ENCODE data around the gene ZNF598. TPM values are rescaled to one million over a fixed set of nuclear protein-coding genes. Genes with fewer than 3 reads are reported as not detected.

ZNF598 gene
- total and polyA plus RNA-seq, 10 of the 15 experiments (the other 5 are each of a cell fraction or from before 2014, with no cell fraction given), result 0.08 to 74.0 (median 14.4) TPM

DNA sequence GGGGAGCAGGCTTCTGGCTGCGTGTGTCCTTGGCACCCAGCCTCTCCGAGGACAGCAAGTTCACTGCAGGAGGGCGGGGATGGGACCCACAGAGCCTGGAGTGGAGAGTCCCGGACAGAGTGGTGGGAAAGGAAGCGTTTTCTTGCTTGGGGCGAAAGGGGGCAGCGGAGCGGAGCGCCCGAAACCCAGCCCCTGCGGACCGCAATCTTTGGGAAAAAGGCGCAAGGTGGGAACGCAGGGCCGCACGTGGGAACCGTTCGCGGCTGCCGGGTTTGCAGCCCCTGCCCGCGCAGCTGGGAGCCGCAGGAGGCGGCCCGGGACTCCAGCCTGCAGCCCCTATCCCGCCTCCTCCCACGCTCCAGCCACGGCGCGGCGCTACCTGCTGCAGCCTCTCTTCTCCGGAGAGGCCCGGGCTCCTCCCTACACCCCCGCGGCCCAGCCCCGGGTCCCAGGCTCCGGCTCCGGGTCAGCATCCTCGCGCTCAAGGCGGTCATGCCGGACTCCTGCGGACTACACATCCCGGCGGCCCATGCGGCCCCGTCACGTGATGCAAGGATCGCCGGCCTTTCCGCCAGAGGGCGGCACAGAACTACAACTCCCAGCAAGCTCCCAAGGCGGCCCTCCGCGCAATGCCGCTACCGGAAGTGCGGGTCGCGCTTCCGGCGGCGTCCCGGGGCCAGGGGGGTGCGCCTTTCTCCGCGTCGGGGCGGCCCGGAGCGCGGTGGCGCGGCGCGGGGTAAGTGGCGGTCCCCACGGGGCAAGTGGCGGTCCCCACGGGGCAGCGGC, 37.9 kb upstream of the ZNF598 start, which contains the start of the genes NTHL1 and TSC2 (continued):
- TF ChIP-seq, protein P1, sequence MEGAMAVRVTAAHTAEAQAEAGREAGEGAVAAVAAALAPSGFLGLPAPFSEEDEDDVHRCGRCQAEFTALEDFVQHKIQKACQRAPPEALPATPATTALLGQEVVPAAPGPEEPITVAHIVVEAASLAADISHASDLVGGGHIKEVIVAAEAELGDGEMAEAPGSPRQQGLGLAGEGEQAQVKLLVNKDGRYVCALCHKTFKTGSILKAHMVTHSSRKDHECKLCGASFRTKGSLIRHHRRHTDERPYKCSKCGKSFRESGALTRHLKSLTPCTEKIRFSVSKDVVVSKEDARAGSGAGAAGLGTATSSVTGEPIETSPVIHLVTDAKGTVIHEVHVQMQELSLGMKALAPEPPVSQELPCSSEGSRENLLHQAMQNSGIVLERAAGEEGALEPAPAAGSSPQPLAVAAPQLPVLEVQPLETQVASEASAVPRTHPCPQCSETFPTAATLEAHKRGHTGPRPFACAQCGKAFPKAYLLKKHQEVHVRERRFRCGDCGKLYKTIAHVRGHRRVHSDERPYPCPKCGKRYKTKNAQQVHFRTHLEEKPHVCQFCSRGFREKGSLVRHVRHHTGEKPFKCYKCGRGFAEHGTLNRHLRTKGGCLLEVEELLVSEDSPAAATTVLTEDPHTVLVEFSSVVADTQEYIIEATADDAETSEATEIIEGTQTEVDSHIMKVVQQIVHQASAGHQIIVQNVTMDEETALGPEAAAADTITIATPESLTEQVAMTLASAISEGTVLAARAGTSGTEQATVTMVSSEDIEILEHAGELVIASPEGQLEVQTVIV (IDR thresholded peaks at IDR 0.05; ENCODE audit: borderline replicate concordance, partially characterized antibody), result peak; percentile 35
- TF ChIP-seq, protein P2, sequence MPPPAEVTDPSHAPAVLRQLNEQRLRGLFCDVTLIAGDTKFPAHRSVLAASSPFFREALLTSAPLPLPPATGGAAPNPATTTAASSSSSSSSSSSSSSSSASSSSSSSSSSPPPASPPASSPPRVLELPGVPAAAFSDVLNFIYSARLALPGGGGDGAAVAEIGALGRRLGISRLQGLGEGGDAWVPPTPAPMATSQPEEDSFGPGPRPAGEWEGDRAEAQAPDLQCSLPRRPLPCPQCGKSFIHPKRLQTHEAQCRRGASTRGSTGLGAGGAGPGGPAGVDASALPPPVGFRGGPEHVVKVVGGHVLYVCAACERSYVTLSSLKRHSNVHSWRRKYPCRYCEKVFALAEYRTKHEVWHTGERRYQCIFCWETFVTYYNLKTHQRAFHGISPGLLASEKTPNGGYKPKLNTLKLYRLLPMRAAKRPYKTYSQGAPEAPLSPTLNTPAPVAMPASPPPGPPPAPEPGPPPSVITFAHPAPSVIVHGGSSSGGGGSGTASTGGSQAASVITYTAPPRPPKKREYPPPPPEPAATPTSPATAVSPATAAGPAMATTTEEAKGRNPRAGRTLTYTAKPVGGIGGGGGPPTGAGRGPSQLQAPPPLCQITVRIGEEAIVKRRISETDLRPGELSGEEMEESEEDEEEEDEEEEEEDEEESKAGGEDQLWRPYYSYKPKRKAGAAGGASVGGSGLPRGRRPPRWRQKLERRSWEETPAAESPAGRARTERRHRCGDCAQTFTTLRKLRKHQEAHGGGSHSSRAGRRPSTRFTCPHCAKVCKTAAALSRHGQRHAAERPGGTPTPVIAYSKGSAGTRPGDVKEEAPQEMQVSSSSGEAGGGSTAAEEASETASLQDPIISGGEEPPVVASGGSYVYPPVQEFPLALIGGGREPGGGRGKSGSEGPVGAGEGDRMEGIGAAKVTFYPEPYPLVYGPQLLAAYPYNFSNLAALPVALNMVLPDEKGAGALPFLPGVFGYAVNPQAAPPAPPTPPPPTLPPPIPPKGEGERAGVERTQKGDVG (CRISPR knock-in tag; IDR thresholded peaks at IDR 0.05), result 0 out of 2 replicates have a peak, but pooled peaks have one; percentile 44
- TF ChIP-seq, protein P3, sequence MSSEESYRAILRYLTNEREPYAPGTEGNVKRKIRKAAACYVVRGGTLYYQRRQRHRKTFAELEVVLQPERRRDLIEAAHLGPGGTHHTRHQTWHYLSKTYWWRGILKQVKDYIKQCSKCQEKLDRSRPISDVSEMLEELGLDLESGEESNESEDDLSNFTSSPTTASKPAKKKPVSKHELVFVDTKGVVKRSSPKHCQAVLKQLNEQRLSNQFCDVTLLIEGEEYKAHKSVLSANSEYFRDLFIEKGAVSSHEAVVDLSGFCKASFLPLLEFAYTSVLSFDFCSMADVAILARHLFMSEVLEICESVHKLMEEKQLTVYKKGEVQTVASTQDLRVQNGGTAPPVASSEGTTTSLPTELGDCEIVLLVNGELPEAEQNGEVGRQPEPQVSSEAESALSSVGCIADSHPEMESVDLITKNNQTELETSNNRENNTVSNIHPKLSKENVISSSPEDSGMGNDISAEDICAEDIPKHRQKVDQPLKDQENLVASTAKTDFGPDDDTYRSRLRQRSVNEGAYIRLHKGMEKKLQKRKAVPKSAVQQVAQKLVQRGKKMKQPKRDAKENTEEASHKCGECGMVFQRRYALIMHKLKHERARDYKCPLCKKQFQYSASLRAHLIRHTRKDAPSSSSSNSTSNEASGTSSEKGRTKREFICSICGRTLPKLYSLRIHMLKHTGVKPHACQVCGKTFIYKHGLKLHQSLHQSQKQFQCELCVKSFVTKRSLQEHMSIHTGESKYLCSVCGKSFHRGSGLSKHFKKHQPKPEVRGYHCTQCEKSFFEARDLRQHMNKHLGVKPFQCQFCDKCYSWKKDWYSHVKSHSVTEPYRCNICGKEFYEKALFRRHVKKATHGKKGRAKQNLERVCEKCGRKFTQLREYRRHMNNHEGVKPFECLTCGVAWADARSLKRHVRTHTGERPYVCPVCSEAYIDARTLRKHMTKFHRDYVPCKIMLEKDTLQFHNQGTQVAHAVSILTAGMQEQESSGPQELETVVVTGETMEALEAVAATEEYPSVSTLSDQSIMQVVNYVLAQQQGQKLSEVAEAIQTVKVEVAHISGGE (CRISPR knock-in tag; IDR thresholded peaks at IDR 0.05), result peak; percentile 62
- TF ChIP-seq SMAD5 (IDR thresholded peaks at IDR 0.05; ENCODE audit: low read depth) (no peak), TARDBP (IDR thresholded peaks at IDR 0.05; ENCODE audit: borderline replicate concordance) (peak; percentile 87), RBBP5 (conservative IDR thresholded peaks at IDR 0.05) (no peak), IRF4 (IDR thresholded peaks at IDR 0.05; ENCODE audit: low read depth, low read length) (0 out of 2 replicates have a peak, but pooled peaks have one; percentile 8), RELA (IDR thresholded peaks at IDR 0.05; ENCODE audit: borderline replicate concordance, partially characterized antibody) (peak; percentile 45), LARP7 (IDR thresholded peaks at IDR 0.05) (peak; percentile 98), KLF5 (IDR thresholded peaks at IDR 0.05; ENCODE audit: partially characterized antibody) (peak; percentile 57), ZNF207 (IDR thresholded peaks at IDR 0.05; ENCODE audit: borderline replicate concordance) (peak; percentile 65; the same call in 1 of the 2 replicates), POLR2AphosphoS2 (IDR thresholded peaks at IDR 0.05; ENCODE audit: low read depth, low read length) (0 out of 2 replicates have a peak, but pooled peaks have one; percentile 60), SUZ12 (IDR thresholded peaks at IDR 0.05; ENCODE audit: unreplicated experiment) (no peak), RFX5 (IDR thresholded peaks at IDR 0.05; ENCODE audit: low read depth, low read length) (0 out of 2 replicates have a peak, but pooled peaks have one; percentile 33), TAF1 (IDR thresholded peaks at IDR 0.05; ENCODE audit: borderline replicate concordance, low read depth, low read length) (0 out of 2 replicates have a peak, but pooled peaks have one; percentile 22), PAX5 (IDR thresholded peaks at IDR 0.05; ENCODE audit: borderline replicate concordance, low read depth, low read length) (peak; percentile 51; the same call in 1 of the 2 replicates)
- TF ChIP-seq, protein P4, sequence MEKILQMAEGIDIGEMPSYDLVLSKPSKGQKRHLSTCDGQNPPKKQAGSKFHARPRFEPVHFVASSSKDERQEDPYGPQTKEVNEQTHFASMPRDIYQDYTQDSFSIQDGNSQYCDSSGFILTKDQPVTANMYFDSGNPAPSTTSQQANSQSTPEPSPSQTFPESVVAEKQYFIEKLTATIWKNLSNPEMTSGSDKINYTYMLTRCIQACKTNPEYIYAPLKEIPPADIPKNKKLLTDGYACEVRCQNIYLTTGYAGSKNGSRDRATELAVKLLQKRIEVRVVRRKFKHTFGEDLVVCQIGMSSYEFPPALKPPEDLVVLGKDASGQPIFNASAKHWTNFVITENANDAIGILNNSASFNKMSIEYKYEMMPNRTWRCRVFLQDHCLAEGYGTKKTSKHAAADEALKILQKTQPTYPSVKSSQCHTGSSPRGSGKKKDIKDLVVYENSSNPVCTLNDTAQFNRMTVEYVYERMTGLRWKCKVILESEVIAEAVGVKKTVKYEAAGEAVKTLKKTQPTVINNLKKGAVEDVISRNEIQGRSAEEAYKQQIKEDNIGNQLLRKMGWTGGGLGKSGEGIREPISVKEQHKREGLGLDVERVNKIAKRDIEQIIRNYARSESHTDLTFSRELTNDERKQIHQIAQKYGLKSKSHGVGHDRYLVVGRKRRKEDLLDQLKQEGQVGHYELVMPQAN (conservative IDR thresholded peaks at IDR 0.05), result peak; percentile 94; the same call in 1 of the 2 replicates
